ENCODE results near the gene ASAP2. TPM values are rescaled to one million over a fixed set of nuclear protein-coding genes. Genes with fewer than 3 reads are reported as not detected.

Gene ASAP2
- total RNA-seq, 1 experiment from 2014 or later: 12.6 TPM

DNA sequence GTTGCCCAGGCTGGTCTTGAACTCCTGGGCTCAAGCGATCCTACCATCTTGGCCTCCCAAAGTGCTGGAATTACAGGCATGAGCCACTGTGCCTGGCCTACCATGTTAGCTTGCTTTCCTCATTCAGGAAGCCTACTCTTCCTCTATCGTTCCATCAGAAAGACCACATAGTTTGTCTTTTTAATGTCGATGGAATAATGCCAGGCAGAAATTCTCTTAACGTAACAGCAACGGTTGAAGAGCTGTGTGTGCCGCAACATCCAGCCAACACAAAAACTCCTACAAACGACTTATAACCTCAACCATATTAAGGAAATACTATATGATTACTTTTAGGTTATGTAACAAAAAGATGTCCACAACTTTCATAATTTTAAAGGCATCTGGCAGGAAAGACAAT is 206.2 kb downstream of the ASAP2 start:
- Histone ChIP-seq H3K4me2 (ENCODE audit: insufficient read depth, insufficient read length, low read length) (no peak overlapping the region), H3K18ac (ENCODE audit: insufficient read length, low read depth, low read length) (no peak overlapping the region), H4K8ac (replicated peaks; ENCODE audit: insufficient read length, low read depth, low read length) (no peak overlapping the region), H2BK5ac (ENCODE audit: insufficient read length, low read length) (no peak overlapping the region), H3K27ac (ENCODE audit: insufficient read length, low read depth, low read length) (no peak overlapping the region), H2AFZ (ENCODE audit: low read length) (no peak overlapping the region), H4K91ac (ENCODE audit: insufficient read length, low read depth, low read length) (no peak overlapping the region), H3K9me3 (ENCODE audit: control insufficient read depth, low read depth, low read length) (no peaks in the 10 kb centered on the region), H3K4ac (ENCODE audit: low read depth, low read length) (no peak overlapping the region), H3K23ac (ENCODE audit: insufficient read length, low read depth, low read length) (no peak overlapping the region), H3K23me2 (ENCODE audit: insufficient read length, low read depth, low read length, poor library complexity, severe bottlenecking) (no peaks in the 10 kb centered on the region), H4K5ac (ENCODE audit: insufficient read length, low read depth, low read length) (no peak overlapping the region), H2AK5ac (ENCODE audit: insufficient read length, low read length) (no peak overlapping the region), H3K79me2 (ENCODE audit: insufficient read depth, low read length) (no peaks in the 10 kb centered on the region), H2BK12ac (ENCODE audit: insufficient read length, low read depth, low read length) (no peak overlapping the region), H3T11ph (ENCODE audit: low read length) (no peak overlapping the region), H2BK15ac (ENCODE audit: low read depth, low read length) (no peak overlapping the region), H3K27me3 (ENCODE audit: insufficient read depth, low read length) (no peaks in the 10 kb centered on the region), H4K20me1 (ENCODE audit: control insufficient read depth, insufficient read depth, insufficient read length) (no peaks in the 10 kb centered on the region), H2BK120ac (ENCODE audit: low read depth, low read length, poor library complexity, severe bottlenecking) (no peak overlapping the region), H2BK20ac (ENCODE audit: low read depth, low read length, poor library complexity, severe bottlenecking) (no peak overlapping the region), H3K14ac (ENCODE audit: insufficient read depth, low read length) (no peak overlapping the region), H3K9ac (ENCODE audit: extremely low read depth, insufficient read length, low read length) (no peak overlapping the region), H3K79me1 (ENCODE audit: insufficient read depth, low read depth, low read length, poor library complexity, severe bottlenecking) (no peaks in the 10 kb centered on the region), H3K56ac (ENCODE audit: insufficient read length, low read depth, low read length) (no peak overlapping the region), H3K4me1 (ENCODE audit: insufficient read depth, low read length) (no peaks in the 10 kb centered on the region)
- no peak for DNase-seq
- H3K27ac Mint-ChIP-seq: no peak overlapping the region
- H3K36me3 Mint-ChIP-seq (ENCODE audit: insufficient read depth in 1 of 3, low read depth in 3 of 3): peaks cover 0 to 14% (median 6%) of the 10 kb centered on the region in 3 experiments; a peak in 6 of 7 replicates
- no peak for TF ChIP-seq CTCF (conservative IDR thresholded peaks at IDR 0.05)
- no CpG with 5 or more reads among the region's 7 CpGs for WGBS (ENCODE audit: extremely low coverage, insufficient read length, low lambda C conversion rate)
- no peaks in the 10 kb centered on the region for H3K4me1 Mint-ChIP-seq
- H3K9me3 Mint-ChIP-seq: no peaks in the 10 kb centered on the region
- no peaks in the 10 kb centered on the region for H3K27me3 Mint-ChIP-seq (ENCODE audit: low read depth)
- no peak overlapping the region for H3K4me3 Mint-ChIP-seq

All from H9 (cell line).